Measurements from ENCODE around the gene INHBE.

DNA sequence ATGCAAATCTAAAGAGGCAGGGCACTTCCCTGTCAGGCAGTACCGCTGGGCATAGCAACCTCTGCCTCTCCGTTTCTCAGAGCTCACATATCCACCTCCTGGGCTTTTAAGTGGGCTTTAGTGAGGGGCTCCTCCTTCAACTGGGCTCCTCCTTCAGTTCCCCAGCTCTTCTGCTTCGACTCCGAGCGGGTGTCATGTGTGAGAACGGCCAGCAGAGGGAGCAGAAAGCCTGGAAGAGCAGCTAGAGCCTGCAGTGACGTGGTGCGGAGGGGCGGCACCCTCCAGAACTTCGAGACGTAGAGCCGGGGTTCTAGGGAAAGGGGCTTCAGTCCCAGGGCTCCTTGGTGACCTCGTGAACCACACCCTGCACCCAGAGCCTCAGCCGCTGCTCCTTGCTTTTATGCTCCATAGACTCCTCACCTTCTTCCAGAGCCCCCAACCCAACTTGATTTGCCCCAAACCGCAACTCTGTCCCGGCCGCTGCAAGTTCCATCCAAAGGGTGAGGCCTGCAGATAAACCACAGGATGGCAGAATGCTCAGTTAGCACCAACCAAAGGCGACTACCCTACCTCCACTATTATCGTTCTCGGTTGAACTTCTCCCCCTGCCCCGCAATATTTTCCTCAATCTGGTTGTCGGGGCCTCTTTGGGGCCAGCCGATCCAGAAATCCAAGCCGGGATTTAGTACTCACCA is 4.1 kb downstream of the INHBE start:
- TF ChIP-seq, protein P1, sequence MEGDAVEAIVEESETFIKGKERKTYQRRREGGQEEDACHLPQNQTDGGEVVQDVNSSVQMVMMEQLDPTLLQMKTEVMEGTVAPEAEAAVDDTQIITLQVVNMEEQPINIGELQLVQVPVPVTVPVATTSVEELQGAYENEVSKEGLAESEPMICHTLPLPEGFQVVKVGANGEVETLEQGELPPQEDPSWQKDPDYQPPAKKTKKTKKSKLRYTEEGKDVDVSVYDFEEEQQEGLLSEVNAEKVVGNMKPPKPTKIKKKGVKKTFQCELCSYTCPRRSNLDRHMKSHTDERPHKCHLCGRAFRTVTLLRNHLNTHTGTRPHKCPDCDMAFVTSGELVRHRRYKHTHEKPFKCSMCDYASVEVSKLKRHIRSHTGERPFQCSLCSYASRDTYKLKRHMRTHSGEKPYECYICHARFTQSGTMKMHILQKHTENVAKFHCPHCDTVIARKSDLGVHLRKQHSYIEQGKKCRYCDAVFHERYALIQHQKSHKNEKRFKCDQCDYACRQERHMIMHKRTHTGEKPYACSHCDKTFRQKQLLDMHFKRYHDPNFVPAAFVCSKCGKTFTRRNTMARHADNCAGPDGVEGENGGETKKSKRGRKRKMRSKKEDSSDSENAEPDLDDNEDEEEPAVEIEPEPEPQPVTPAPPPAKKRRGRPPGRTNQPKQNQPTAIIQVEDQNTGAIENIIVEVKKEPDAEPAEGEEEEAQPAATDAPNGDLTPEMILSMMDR (IDR thresholded peaks at IDR 0.05) = peak; percentile 95 to 99 (median 96)
- peak; percentile 2 to 70 for TF ChIP-seq POLR2AphosphoS5 (IDR thresholded peaks at IDR 0.05)
- TF ChIP-seq EP300 (IDR thresholded peaks at IDR 0.05) = no peak
- peak; percentile 48 for TF ChIP-seq POLR2A (IDR thresholded peaks at IDR 0.05; ENCODE audit: low read depth)

Measured in esophagus muscularis mucosa (tissue), 4 donors.